ENCODE data around the gene ACADVL.
A peak's percentile ranks its signal among the peaks of the same experiment; 100 is the strongest.

The ACADVL gene

GRCh38 chr17:7217113-7217987 lies 2.4 kb upstream of the ACADVL start:
- DNase-seq, result peak; percentile 60

- DNase-seq, result no peak
These were observed 1.6 kb upstream of the ACADVL start for GRCh38 chr17:7218166-7218565.

- DNase-seq, result no peak
These were observed 980 bp upstream of the ACADVL start for GRCh38 chr17:7218758-7219157.

- no peak for DNase-seq
These were observed 418 bp upstream of the ACADVL start for GRCh38 chr17:7219229-7219811.

- DNase-seq, result peak; percentile 68
These were observed 997 bp downstream of the ACADVL start for GRCh38 chr17:7220593-7221277.

GRCh38 chr17:7221278-7222092 lies 1.7 kb downstream of the ACADVL start:
- no peak for DNase-seq

GRCh38 chr17:7222093-7222971 lies 2.6 kb downstream of the ACADVL start:
- no peak for DNase-seq

- DNase-seq, result no peak
These were observed 3.2 kb downstream of the ACADVL start for GRCh38 chr17:7222972-7223292.

- DNase-seq, result no peak
These were observed 3.6 kb downstream of the ACADVL start for GRCh38 chr17:7223375-7223774.

- DNase-seq, result no peak
These were observed 4.4 kb downstream of the ACADVL start for GRCh38 chr17:7224110-7224509.

- DNase-seq, result no peak
These were observed 4.9 kb downstream of the ACADVL start for GRCh38 chr17:7224661-7225111.

- DNase-seq, result no peak
These were observed 6.1 kb downstream of the ACADVL start for GRCh38 chr17:7225711-7226331.

GRCh38 chr17:7226721-7227710 lies 7.3 kb downstream of the ACADVL start:
- DNase-seq, result no peak

GRCh38 chr17:7228920-7229319 lies 9.2 kb downstream of the ACADVL start:
- DNase-seq, result no peak

GRCh38 chr17:7229504-7229903 lies 9.8 kb downstream of the ACADVL start:
- no peak for DNase-seq

- no peak for DNase-seq
These were observed 12.4 kb downstream of the ACADVL start for GRCh38 chr17:7232114-7232513.

GRCh38 chr17:7233701-7234082 lies 14.0 kb downstream of the ACADVL start:
- DNase-seq, result no peak

GRCh38 chr17:7234083-7234951 lies 14.6 kb downstream of the ACADVL start, which contains the start of gene DVL2:
DVL2 (minus strand) TSS chr17:7234517; CDS start chr17:7234262, 255 bp downstream.
- DNase-seq, result peak; percentile 89

Data from 8988T (cell line).